IMR-90 (cell line): ENCODE measurements around the gene NPR2. TPM values are rescaled to one million over a fixed set of nuclear protein-coding genes. Genes with fewer than 3 reads are reported as not detected.
A peak's percentile ranks its signal among the peaks of the same experiment; 100 is the strongest.

ENCODE experiments used
- ATAC-seq: fragments of 200-7000 bp; cut with Tn5 transposase; 2 replicates; pipeline ENCODE4 v1.9.1; 2020; ENCODE audit warnings: low read depth, mild to moderate bottlenecking, moderate library complexity
- BruUV-seq: library from RNA; stranded (reverse); fragments of 400-500 nt; replicated peaks from 2 replicates; lab custom pipeline; 2021; lab: Mats Ljungman, UMichigan
- CTCF ChIA-PET: fragments of 300-600 bp; formaldehyde crosslinking; extraction: SDS; loops from one replicate; lab custom pipeline; 2021; ENCODE audit warnings: antibody characterized with exemption; lab: Yijun Ruan, JAX
- POLR2A ChIA-PET: fragments of 300-600 bp; sonication (Branson Sonifier 250); formaldehyde crosslinking; loops from one replicate; lab custom pipeline; 2022; ENCODE audit warnings: antibody characterized with exemption; ENCODE audit not compliant: unreplicated experiment; lab: Charles Lee
- DNase-seq: peaks from one replicate; pipeline ENCODE4 v3.0.0; 2013
- H2AFZ ChIP-seq: replicated peaks from 2 replicates; pipeline ENCODE3; 2013; ENCODE audit warnings: low read length, mild to moderate bottlenecking; ENCODE audit not compliant: poor library complexity
- H2AK5ac ChIP-seq: 2 replicates; pipeline ENCODE4 v1.6.1; 2013; ENCODE audit warnings: low read depth, low read length, inconsistent platforms
- H2AK9ac ChIP-seq: replicated peaks from 2 replicates; pipeline ENCODE3; 2013; ENCODE audit warnings: mild to moderate bottlenecking, low read depth, low read length, moderate library complexity; ENCODE audit not compliant: poor library complexity
- H2BK120ac ChIP-seq: 2 replicates; pipeline ENCODE4 v1.6.1; 2013; ENCODE audit warnings: low read depth, low read length, inconsistent platforms
- H2BK15ac ChIP-seq: 3 replicates; pipeline ENCODE4 v1.6.1; 2013; ENCODE audit warnings: low read depth, low read length, inconsistent platforms
- H2BK20ac ChIP-seq: 2 replicates; pipeline ENCODE4 v1.6.1; 2013; ENCODE audit warnings: low read depth, mild to moderate bottlenecking, inconsistent platforms, low read length, moderate library complexity
- H2BK5ac ChIP-seq: 2 replicates; pipeline ENCODE4 v1.6.1; 2013; ENCODE audit warnings: mild to moderate bottlenecking, low read depth, low read length, inconsistent platforms; ENCODE audit not compliant: poor library complexity, severe bottlenecking
- H3K14ac ChIP-seq: replicated peaks from 2 replicates; pipeline ENCODE4 v1.6.1; 2013; ENCODE audit warnings: low read depth, low read length, inconsistent platforms
- H3K18ac ChIP-seq: 2 replicates; pipeline ENCODE4 v1.6.1; 2013; ENCODE audit warnings: low read depth, low read length, control low read depth
- H3K23ac ChIP-seq: 2 replicates; pipeline ENCODE4 v1.6.1; 2013; ENCODE audit warnings: low read depth, low read length, inconsistent platforms
- H3K27ac ChIP-seq: 2 replicates; pipeline ENCODE4 v1.5.1; 2013; ENCODE audit warnings: mild to moderate bottlenecking, control low read depth, low read length; ENCODE audit not compliant: insufficient read depth
- H3K27me3 ChIP-seq: 2 replicates; pipeline ENCODE4 v1.6.1; 2013; ENCODE audit warnings: low read length; ENCODE audit not compliant: control insufficient read depth, insufficient read depth
- H3K36me3 ChIP-seq: 2 replicates; pipeline ENCODE4 v1.6.1; 2013; ENCODE audit warnings: low read length, mixed read lengths; ENCODE audit not compliant: control insufficient read depth, insufficient read depth
- H3K4ac ChIP-seq: 2 replicates; pipeline ENCODE4 v1.6.1; 2013; ENCODE audit warnings: low read depth, low read length, inconsistent platforms
- H3K4me1 ChIP-seq: 2 replicates; pipeline ENCODE4 v1.6.1; 2013; ENCODE audit warnings: low read length, mixed read lengths; ENCODE audit not compliant: control insufficient read depth, insufficient read depth
- H3K4me2 ChIP-seq: 2 replicates; pipeline ENCODE4 v1.6.1; 2013; ENCODE audit warnings: low read depth, mild to moderate bottlenecking, control low read depth, low read length, moderate library complexity
- H3K4me3 ChIP-seq: 2 replicates; pipeline ENCODE4 v1.5.1; 2013; ENCODE audit warnings: low read depth, mild to moderate bottlenecking, control low read depth, low read length, moderate library complexity; ENCODE audit not compliant: insufficient read depth
- H3K56ac ChIP-seq: 2 replicates; pipeline ENCODE4 v1.6.1; 2013; ENCODE audit warnings: low read length, inconsistent platforms; ENCODE audit not compliant: insufficient read depth; ENCODE audit errors: extremely low read depth
- H3K79me1 ChIP-seq, 2 experiments: 2 replicates each; pipeline ENCODE4 v1.6.1; 2013; ENCODE audit warnings: low read length in 2 of 2, inconsistent platforms in 1 of 2, low read depth in 1 of 2
- H3K9ac ChIP-seq: 2 replicates; pipeline ENCODE4 v1.6.1; 2013; ENCODE audit warnings: low read depth, low read length, control low read depth
- H3K9me1 ChIP-seq: 2 replicates; pipeline ENCODE4 v1.6.1; 2013; ENCODE audit warnings: low read length, inconsistent platforms; ENCODE audit not compliant: insufficient read depth
- H3K9me3 ChIP-seq: 2 replicates; pipeline ENCODE4 v1.6.1; 2013; ENCODE audit warnings: low read length; ENCODE audit not compliant: control insufficient read depth, insufficient read depth
- H4K20me1 ChIP-seq: 2 replicates; pipeline ENCODE4 v1.6.1; 2013; ENCODE audit warnings: low read length, inconsistent platforms; ENCODE audit not compliant: insufficient read depth
- H4K5ac ChIP-seq: 2 replicates; pipeline ENCODE4 v1.6.1; 2013; ENCODE audit warnings: mild to moderate bottlenecking, low read depth, low read length, control low read depth
- H4K8ac ChIP-seq, 2 experiments: 2 replicates each; pipeline ENCODE4 v1.6.1; 2013; ENCODE audit warnings: low read depth in 2 of 2, low read length in 2 of 2, control low read depth in 1 of 2, inconsistent platforms in 1 of 2
- H4K91ac ChIP-seq: 2 replicates; pipeline ENCODE4 v1.6.1; 2013; ENCODE audit warnings: low read depth, low read length, inconsistent platforms; ENCODE audit not compliant: insufficient read depth
- CEBPB ChIP-seq: IDR thresholded peaks from 2 replicates; pipeline ENCODE4 v1.6.1; 2012; ENCODE audit warnings: low read depth, low read length, improper control_type of control experiment
- FOS ChIP-seq: fragments of 150-350 bp; IDR thresholded peaks from 2 replicates; pipeline ENCODE4 v1.6.1; 2016; ENCODE audit warnings: low read depth, low read length
- MAFK ChIP-seq: IDR thresholded peaks from 2 replicates; pipeline ENCODE4 v1.6.1; 2012; ENCODE audit warnings: low read depth, low read length, improper control_type of control experiment
- MXI1 ChIP-seq: IDR thresholded peaks from 2 replicates; pipeline ENCODE4 v1.6.1; 2012; ENCODE audit warnings: low read depth, mild to moderate bottlenecking, low read length, moderate library complexity, borderline replicate concordance
- NFE2L2 ChIP-seq: fragments of 150-350 bp; IDR thresholded peaks from 2 replicates; pipeline ENCODE4 v1.6.1; 2016; ENCODE audit warnings: low read depth, mild to moderate bottlenecking, low read length
- RFX5 ChIP-seq: IDR thresholded peaks from 2 replicates; pipeline ENCODE4 v1.8.0; 2012; ENCODE audit warnings: low read depth, mild to moderate bottlenecking, low read length, moderate library complexity
- SMC3 ChIP-seq: fragments of 150-350 bp; IDR thresholded peaks from 2 replicates; pipeline ENCODE4 v1.6.1; 2016; ENCODE audit warnings: low read depth, mild to moderate bottlenecking, antibody characterized with exemption, low read length, moderate library complexity
- WGBS, 2 experiments: methylation state at CpG; one replicate each; pipeline versions ENCODE4 v1.1.5 to v1.1.7; 2013; ENCODE audit warnings: missing lambda C conversion rate in 2 of 2; ENCODE audit not compliant: insufficient read length in 1 of 2; ENCODE audit errors: extremely low coverage in 2 of 2; 5-methylcytosine and 5-hydroxymethylcytosine counted together
- dilution Hi-C: fragments of 300-500 bp; cut with HindIII; formaldehyde crosslinking; loops from one replicate; pipeline ENCODE4 v1.14.3; 2018; ENCODE audit warnings: low sequenced_read_pairs; ENCODE audit not compliant: unreplicated experiment
- in situ Hi-C: fragments of 300-500 bp; cut with MboI; formaldehyde crosslinking; loops from 3 replicates; pipeline ENCODE4 v1.14.3; 2019; ENCODE audit warnings: low sequenced_read_pairs, inconsistent platforms, mixed read lengths
- intact Hi-C: fragments of 100-400 bp; cut with micrococcal nuclease; formaldehyde crosslinking; loops from 2 replicates; pipeline ENCODE4 v1.10.0; 2022
- polyA plus RNA-seq, 3 experiments: library from polyadenylated mRNA; depleted of rRNA; stranded (reverse); fragments of >200 nt; gene quantifications; 2 replicates each; pipeline ENCODE4 v1.2.3, GENCODE V29; 2012; ENCODE audit warnings: low replicate concordance in 1 of 3
- total RNA-seq: library from RNA; depleted of rRNA; stranded (reverse); fragments of >200 nt; gene quantifications from 2 replicates; pipeline ENCODE4 v1.2.3, GENCODE V29; 2012
- TF ChIP-seq, protein P1 (sequence below): fragments of 150-350 bp; IDR thresholded peaks from 2 replicates; pipeline ENCODE4 v1.6.1; 2017; ENCODE audit warnings: mild to moderate bottlenecking, antibody characterized with exemption, low read length, low read depth
- TF ChIP-seq, protein P2 (sequence below): conservative IDR thresholded peaks from 2 replicates; pipeline ENCODE4 v1.5.1; 2012; ENCODE audit warnings: mild to moderate bottlenecking, low read depth, low read length, improper control_type of control experiment

Gene NPR2
- total and polyA plus RNA-seq, 2 of the 4 experiments (the other 2 are of a cell fraction): 5.2 to 35.7 TPM

GRCh38 chr9:35758475-35759050 is 32.8 kb upstream of the NPR2 start:
- dilution Hi-C loops: no loop called here
- no peak overlapping the region for H3K56ac ChIP-seq
- H3K79me1 ChIP-seq: no peaks in the 10 kb centered on the region
- H4K5ac ChIP-seq: no peak overlapping the region
- CTCF ChIA-PET: interaction anchor here (0.6 kb wide), 1 partner anchor 18 kb away, joined by 3 read pairs; no protein-coding TSS in a partner anchor
- peaks cover 2% of the 10 kb centered on the region; the same call in 1 of the 2 replicates for H3K27me3 ChIP-seq
- H3K4me1 ChIP-seq: peaks cover 7% of the 10 kb centered on the region; the same call in 1 of the 2 replicates
- no peak overlapping the region for H3K4me3 ChIP-seq
- H3K4ac ChIP-seq: no peak overlapping the region
- BruUV-seq: no TSS peak
- no peak for DNase-seq
- H3K4me2 ChIP-seq: no peak overlapping the region
- H3K36me3 ChIP-seq: peaks cover 14% of the 10 kb centered on the region
- no peak overlapping the region for H4K8ac ChIP-seq
- H4K20me1 ChIP-seq: no peaks in the 10 kb centered on the region
- no peak overlapping the region for H2BK120ac ChIP-seq
- WGBS, 2 experiments: 81% methylated on average over 2 of the region's 3 CpGs; no CpG with 5 or more reads in 1 of the 2 experiments
- in situ Hi-C loops: no loop called here
- H3K14ac ChIP-seq: no peak overlapping the region
- no peak overlapping the region for H3K27ac ChIP-seq
- POLR2A ChIA-PET: no interaction called here
- H2AFZ ChIP-seq: no peak overlapping the region
- H2AK9ac ChIP-seq: no peak overlapping the region
- no peak overlapping the region for H3K23ac ChIP-seq
- ATAC-seq: 0 out of 2 replicates have a peak, but pooled peaks have one; percentile 8
- no peak overlapping the region for H2BK15ac ChIP-seq
- TF ChIP-seq MAFK (no peak), SMC3 (no peak), CEBPB (no peak), RFX5 (no peak), NFE2L2 (no peak), FOS (no peak), MXI1 (no peak)
- TF ChIP-seq, protein P1, sequence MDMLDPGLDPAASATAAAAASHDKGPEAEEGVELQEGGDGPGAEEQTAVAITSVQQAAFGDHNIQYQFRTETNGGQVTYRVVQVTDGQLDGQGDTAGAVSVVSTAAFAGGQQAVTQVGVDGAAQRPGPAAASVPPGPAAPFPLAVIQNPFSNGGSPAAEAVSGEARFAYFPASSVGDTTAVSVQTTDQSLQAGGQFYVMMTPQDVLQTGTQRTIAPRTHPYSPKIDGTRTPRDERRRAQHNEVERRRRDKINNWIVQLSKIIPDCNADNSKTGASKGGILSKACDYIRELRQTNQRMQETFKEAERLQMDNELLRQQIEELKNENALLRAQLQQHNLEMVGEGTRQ: no peak
- TF ChIP-seq, protein P2, sequence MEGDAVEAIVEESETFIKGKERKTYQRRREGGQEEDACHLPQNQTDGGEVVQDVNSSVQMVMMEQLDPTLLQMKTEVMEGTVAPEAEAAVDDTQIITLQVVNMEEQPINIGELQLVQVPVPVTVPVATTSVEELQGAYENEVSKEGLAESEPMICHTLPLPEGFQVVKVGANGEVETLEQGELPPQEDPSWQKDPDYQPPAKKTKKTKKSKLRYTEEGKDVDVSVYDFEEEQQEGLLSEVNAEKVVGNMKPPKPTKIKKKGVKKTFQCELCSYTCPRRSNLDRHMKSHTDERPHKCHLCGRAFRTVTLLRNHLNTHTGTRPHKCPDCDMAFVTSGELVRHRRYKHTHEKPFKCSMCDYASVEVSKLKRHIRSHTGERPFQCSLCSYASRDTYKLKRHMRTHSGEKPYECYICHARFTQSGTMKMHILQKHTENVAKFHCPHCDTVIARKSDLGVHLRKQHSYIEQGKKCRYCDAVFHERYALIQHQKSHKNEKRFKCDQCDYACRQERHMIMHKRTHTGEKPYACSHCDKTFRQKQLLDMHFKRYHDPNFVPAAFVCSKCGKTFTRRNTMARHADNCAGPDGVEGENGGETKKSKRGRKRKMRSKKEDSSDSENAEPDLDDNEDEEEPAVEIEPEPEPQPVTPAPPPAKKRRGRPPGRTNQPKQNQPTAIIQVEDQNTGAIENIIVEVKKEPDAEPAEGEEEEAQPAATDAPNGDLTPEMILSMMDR: no peak
- no peak overlapping the region for H3K9ac ChIP-seq
- H4K91ac ChIP-seq: no peak overlapping the region
- no peaks in the 10 kb centered on the region for H3K9me3 ChIP-seq
- intact Hi-C loops: no loop called here
- H3K9me1 ChIP-seq: peaks cover 5% of the 10 kb centered on the region
- no peak overlapping the region for H3K18ac ChIP-seq
- H2BK5ac ChIP-seq: no peak overlapping the region
- H2BK20ac ChIP-seq: no peak overlapping the region
- no peak overlapping the region for H2AK5ac ChIP-seq
